Activated CD8-positive, alpha-beta memory T cell treated with anti-CD3 and anti-CD28 coated beads for 24 hours (primary cell): Measurements from ENCODE around the gene RECK.
"Not testable (repeated sequence)": the region's sequence is repeated elsewhere in the genome, so short reads cannot be mapped to it uniquely, and the experiment has no call there.

Source experiments
- DNase-seq: peaks from one replicate; pipeline ENCODE4 v3.0.0-alpha.2; 2020

RECK gene

GRCh38 chr9:36074870-36075532, 38.3 kb downstream of the RECK start:
- DNase-seq: no peak

- DNase-seq: no peak
Measured at GRCh38 chr9:36078051-36078450, 41.3 kb downstream of the RECK start.

GRCh38 chr9:36080519-36080918, 43.8 kb downstream of the RECK start:
- no peak for DNase-seq

- DNase-seq: no peak
Measured at GRCh38 chr9:36082931-36083330, 46.2 kb downstream of the RECK start.

- no peak for DNase-seq
Measured at GRCh38 chr9:36086442-36086841, 49.7 kb downstream of the RECK start.

GRCh38 chr9:36087054-36087453, 50.3 kb downstream of the RECK start:
- DNase-seq: not testable (repeated sequence)

GRCh38 chr9:36088020-36088419, 51.3 kb downstream of the RECK start:
- DNase-seq: no peak

GRCh38 chr9:36091026-36091953, 54.6 kb downstream of the RECK start:
- DNase-seq: no peak

GRCh38 chr9:36092014-36092413, 55.3 kb downstream of the RECK start:
- no peak for DNase-seq

GRCh38 chr9:36092509-36093215, 55.9 kb downstream of the RECK start:
- peak; percentile 64 for DNase-seq

GRCh38 chr9:36093384-36093783, 56.7 kb downstream of the RECK start:
- DNase-seq: no peak

GRCh38 chr9:36099718-36100117, 63.0 kb downstream of the RECK start:
- no peak for DNase-seq

GRCh38 chr9:36100532-36100931, 63.8 kb downstream of the RECK start:
- no peak for DNase-seq

GRCh38 chr9:36101916-36102741, 65.4 kb downstream of the RECK start:
- no peak for DNase-seq

GRCh38 chr9:36102742-36103495, 66.2 kb downstream of the RECK start:
- DNase-seq: peak; percentile 92

GRCh38 chr9:36109071-36109470, 72.4 kb downstream of the RECK start:
- no peak for DNase-seq

- no peak for DNase-seq
Measured at GRCh38 chr9:36110434-36110833, 73.7 kb downstream of the RECK start.

GRCh38 chr9:36112516-36112915, 75.8 kb downstream of the RECK start:
- no peak for DNase-seq

GRCh38 chr9:36113999-36114398, 77.3 kb downstream of the RECK start:
- DNase-seq: no peak

GRCh38 chr9:36116593-36116992, 79.9 kb downstream of the RECK start:
- DNase-seq: no peak

- DNase-seq: no peak
Measured at GRCh38 chr9:36118201-36118600, 81.5 kb downstream of the RECK start.

- DNase-seq: no peak
Measured at GRCh38 chr9:36118706-36119105, 82.0 kb downstream of the RECK start.
